GM12874 (cell line): Measurements from ENCODE around the gene VOPP1.

Experiments used
- TF ChIP-seq, protein P1 (sequence below): IDR thresholded peaks from 2 replicates; pipeline ENCODE4 v1.5.1; 2011; ENCODE audit warnings: low read depth, mild to moderate bottlenecking, control low read depth, low read length, moderate library complexity; ENCODE audit not compliant: insufficient read depth

Gene VOPP1

DNA sequence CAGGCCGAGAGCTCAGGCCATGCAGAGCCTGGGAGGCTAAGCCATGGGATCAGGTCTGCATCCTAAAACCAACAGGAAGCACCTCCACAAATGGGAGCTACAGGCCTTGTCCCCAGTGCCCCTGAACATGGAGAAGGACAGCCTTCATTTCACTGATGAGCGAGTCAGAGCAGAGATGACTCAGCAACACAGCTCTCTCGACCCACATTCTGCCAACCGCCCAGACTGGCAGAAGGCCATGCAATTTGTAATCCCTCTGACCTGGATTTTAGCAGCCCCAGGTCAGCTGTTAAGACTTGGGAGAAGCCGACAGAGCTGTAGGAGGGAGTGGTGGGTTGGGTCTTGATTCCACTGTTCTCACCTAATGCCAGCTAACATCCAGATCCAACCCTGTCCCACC, 25.5 kb downstream of the VOPP1 start:
- TF ChIP-seq, protein P1, sequence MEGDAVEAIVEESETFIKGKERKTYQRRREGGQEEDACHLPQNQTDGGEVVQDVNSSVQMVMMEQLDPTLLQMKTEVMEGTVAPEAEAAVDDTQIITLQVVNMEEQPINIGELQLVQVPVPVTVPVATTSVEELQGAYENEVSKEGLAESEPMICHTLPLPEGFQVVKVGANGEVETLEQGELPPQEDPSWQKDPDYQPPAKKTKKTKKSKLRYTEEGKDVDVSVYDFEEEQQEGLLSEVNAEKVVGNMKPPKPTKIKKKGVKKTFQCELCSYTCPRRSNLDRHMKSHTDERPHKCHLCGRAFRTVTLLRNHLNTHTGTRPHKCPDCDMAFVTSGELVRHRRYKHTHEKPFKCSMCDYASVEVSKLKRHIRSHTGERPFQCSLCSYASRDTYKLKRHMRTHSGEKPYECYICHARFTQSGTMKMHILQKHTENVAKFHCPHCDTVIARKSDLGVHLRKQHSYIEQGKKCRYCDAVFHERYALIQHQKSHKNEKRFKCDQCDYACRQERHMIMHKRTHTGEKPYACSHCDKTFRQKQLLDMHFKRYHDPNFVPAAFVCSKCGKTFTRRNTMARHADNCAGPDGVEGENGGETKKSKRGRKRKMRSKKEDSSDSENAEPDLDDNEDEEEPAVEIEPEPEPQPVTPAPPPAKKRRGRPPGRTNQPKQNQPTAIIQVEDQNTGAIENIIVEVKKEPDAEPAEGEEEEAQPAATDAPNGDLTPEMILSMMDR, result no peak

DNA sequence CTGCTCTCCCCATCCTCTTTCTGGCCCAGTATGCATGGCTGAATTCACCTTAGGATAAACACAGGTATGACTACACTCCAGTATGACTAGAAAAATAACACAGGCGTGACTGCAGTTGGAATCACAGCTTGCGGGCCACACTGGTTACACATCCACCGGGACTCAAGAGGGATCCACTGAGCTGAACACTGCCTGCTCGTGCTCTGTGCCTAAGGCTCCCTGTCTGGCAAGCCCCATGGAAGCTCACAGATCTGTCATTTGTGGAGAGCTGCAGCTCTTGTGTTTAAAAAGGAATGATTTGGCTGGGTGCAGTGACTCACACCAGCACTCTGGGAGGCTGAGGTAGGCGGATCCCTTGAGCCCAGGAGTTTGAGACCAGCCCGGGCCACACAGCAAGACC, 26.8 kb downstream of the VOPP1 start:
- TF ChIP-seq, protein P1, result no peak

DNA sequence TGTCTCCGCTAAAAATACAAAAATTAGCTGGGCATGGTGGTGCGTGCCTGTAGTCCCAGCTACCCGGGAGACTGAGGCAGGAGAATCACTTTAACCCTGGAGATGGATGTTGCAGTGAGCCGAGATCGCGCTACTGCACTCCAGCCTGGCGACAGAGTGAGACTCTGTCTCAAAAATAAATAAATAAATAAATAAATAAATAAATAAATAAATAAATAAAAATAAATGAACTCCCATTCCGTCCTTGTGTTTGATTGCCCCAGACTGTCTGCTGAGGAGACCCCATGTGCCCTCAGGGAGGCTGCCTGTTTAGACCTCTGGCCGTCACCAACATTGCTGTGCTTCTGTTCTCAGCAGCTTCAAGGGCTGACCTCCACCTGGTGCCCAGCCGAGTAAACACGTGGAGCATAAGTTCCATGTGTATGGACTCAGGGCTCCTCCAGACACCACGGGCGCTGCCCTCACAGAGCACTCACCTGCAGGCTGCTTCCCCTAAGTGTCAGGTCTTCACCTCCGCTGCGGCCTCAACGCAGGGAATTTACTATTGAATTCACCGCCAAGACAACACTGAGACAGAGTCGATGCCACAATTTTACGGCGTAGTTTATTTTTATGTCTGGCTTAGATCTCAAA, 32.0 kb downstream of the VOPP1 start:
- TF ChIP-seq, protein P1, result no peak

DNA sequence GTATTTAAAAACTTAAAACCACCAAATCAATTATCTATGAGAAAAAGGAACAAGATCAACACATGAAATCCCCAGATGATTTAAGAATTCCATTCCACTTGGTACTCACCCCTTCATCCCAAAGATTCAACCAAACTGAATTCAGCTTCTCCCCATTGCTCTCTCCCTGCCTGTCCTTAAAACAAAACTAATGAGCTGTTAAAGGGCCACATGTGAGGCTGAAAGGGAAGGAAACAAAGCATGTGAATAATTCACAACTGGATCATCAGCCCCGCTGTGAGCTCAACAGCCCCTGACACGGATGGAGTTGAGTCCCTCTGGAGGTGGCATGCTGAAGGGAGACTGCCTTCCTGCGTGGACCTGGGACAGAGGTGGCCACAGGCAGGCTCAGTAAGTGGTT, 32.9 kb downstream of the VOPP1 start:
- TF ChIP-seq, protein P1, result no peak

DNA sequence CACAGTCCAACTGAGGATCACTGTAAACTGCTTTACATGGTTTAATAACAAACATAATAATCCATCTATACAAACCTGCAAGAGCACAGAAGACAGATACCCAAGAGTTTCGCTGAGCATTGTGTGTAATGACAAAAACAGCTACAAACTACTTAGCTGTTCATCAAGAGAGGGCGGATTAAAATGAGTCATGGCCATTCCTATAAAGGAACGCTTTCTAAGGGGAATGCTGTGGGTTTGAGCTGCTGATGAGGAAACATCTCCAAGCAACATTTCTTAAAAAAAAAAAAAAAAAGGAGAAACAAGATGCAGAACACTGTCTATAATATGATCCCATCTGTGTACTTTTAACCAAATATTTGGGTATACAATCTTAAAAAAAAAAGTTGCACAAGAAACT, 33.8 kb downstream of the VOPP1 start:
- TF ChIP-seq, protein P1, result no peak

DNA sequence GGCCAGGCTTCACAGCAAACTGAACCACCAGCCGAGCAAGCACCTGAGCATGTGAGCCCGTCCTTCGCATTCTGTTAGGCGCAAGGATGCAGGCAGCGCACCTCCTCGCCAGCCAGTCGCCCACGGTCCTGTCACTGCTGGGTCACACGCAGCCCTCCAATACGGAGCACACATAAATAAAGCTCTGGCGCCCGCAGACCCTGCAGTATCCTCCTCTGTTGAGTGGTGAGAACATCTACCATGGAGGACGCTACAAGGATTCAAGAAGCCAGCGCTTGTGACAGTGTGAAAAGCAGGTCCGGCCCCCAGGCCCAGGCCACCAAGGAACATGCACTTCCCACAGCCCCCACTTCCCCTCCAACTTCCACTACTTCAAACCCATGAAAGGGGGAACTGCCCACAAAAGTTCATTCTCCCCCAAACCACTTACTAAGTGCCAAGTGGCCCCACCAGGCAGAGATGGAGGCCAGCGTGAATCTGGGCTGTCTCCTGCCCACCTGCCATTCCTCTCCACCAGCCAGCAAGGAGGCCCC, 34.8 kb downstream of the VOPP1 start:
- TF ChIP-seq, protein P1, result no peak

DNA sequence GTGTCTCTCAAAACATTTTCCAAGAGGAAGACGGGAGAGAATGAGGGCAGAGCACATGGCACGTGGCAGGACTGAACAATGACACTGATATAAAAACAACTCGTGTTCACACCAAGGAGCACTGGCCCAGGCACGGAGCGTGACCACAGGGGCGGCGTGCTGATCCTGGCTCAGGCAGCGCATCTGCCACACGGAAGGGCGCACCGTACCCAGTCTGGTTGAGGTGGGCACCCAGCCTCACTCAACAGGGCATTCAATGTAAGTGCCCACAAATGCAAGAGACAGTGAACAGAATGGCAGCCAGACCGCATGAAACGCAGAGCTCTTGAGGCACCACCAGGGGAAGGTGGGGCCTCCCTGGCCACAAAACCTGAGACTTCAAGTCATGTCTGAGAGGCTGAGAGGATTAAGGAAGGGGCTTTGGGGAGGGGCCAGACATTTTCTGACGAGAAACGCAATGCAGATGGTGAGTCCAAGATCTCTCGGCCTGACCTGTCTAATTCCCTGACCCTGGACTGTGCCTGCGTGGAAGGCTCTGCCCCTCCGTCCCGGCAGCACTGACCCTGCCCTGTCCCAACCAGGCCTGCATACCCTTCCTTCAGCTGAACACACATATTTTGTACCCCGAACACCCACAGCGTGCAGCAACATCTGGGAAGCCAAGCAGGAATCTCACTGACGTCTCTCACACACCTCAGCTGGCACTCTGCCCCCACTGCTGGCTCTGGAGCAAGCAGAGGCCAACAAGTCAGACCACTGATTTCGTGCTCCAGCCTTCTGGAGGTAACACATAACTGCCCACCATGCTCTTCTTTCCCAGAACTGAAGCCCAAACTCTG, 35.5 kb downstream of the VOPP1 start:
- TF ChIP-seq, protein P1, result no peak
